Head of caudate nucleus (tissue), 42 donors: Measurements from ENCODE around the gene SLC25A26.
"Not testable (repeated sequence)": the region's sequence is repeated elsewhere in the genome, so short reads cannot be mapped to it uniquely, and the experiment has no call there.

ENCODE experiments used
- DNase-seq, 42 donors: peaks; one replicate each; pipeline versions ENCODE4 v3.0.0 to v3.0.0-alpha.2; 2020 to 2021; ENCODE audit warnings: mixed read lengths in 7 of 42
- intact Hi-C: fragments of 100-400 bp; cut with DNase I; formaldehyde crosslinking; loops from one replicate; pipeline ENCODE4 v1.15.0; 2022

Gene SLC25A26

DNA sequence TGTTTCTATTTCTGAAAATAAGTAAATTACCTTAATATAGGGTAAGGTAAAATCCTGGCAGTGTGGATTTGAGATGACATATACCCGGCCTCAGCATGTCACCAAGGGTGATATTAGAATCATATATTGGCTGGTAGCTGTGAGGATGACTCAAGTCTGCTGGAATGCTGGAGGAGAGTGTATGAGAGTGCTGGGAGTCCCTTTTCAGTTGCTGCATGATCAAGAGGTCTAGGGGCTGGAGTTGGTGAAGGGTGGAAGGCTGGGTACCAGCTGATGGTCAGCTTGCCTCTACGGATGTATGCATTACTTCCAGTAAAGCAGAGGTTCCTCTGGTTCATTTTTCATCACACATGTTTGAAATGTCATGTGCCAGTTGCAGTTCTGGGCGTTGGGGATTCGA is 40.6 kb downstream of the SLC25A26 start:
- DNase-seq: no peak
- intact Hi-C loops: no loop called here

DNA sequence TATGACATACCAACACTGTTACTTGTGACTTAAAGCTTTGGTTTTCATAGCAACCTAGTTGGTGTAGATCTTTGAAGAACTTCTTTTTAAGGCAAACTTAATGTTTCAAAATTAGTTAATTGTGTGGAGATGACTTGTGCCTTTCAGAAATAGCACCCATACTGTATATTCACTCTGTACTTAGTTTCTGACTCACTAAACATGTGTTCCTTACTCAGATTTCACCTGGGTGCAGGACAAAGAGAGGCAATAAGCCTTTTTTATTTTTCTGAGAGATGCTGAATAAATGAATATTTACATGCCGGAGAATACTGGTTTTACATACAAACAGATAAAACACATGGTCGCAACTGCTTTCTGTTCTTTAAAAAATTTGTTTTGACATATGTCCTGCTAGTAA is 44.8 kb downstream of the SLC25A26 start:
- intact Hi-C loops: no loop called here
- DNase-seq: no peak

DNA sequence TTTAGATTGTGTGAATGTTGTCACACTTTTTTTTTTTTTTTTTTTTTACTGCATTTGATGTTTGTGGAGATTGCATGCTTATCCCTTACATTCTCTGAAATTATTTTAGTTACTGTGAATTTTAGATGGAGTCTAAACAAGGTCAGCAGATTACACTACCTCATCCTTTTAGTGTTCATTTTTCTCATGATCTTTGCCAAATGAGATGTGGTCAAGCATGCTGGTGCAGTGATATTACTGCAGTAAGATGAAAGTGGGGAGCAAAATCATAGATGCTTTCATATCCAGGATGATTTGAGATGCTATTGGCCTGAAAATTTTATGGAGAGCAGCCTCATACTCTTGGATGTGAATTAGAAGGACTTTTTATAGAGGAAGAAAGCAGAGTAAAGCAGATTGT is 45.8 kb downstream of the SLC25A26 start:
- no peak for DNase-seq
- intact Hi-C loops: no loop called here

DNA sequence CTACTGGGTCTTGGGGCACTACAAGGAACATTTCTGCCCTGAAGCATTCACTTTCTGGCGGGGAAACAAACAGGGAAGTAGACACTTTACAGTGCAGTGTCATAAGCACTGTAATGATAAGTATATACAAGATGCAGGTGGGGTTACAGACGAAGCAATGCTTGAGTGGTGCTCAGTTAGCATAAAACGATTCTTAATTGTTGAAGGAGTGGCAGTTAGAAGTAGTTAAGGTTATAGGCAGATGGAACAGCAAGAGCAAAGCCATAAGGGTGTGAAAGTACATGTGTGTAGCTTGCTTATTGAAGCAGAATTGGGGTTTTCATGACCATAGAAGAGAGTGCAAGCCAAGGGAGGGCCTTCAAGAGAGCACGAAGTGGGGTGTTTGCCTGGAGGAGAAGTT is 46.2 kb downstream of the SLC25A26 start:
- no peak for DNase-seq
- intact Hi-C loops: no loop called here

- intact Hi-C loops: no loop called here
- peak in 2 of 42 donors; percentile 17 to 27 for DNase-seq
Measured at GRCh38 chr3:66267906-66268305, 47.1 kb downstream of the SLC25A26 start.

DNA sequence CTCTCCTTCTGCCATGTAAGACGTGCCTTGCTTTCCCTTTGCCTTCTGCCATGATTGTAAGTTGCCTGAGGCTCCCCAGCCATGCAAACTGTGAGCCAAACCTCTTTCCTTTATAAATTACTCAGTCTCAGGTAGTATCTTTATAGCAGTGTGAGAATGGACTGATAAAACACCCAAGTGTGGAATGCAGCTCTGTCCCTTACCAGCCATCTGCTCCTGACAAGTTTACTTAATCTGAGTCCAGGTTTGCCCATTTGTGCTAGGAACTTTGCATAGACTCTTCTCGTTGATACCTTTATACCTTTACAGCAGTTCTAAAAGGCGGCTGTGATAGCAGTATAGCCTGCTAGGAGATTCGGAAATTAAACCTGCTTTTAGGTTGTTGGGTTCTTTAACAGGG is 48.1 kb downstream of the SLC25A26 start:
- intact Hi-C loops: no loop called here
- no peak for DNase-seq

DNA sequence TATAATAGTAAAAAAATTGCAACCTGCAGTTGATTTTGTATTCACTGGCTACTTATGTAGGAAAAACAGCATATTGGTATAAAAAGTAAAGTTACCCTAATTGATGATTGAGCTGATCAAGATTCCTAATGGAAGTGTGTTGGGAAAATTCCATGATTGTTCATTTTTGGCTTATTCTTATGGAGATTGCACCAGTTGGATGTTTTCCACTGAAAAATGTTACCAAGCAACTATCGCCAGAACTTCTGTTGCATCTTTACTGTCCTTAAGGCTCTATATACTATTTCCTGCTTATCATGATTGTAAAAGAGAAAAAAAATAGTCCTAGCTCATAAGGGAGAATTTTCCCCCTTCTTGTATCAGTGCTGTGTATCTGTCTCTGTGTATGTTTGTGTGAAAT is 48.6 kb downstream of the SLC25A26 start:
- intact Hi-C loops: no loop called here

DNA sequence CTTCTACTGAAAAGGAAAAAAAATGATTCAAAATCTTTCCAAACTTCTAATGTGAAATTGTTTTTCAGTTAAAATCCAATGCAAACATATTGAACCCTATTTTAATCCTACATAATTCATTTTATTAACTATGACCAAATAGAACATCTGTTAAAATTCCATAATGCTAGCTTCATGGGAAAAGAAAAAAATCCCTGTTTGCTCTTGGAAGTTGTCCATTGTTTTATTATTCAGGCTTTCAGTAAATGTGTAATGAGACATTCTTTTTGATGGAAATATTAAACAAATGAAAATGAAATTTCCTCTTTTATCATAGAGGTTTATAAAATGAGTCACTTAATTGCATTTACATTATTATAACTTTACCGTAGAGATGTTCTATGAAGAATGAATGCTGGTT is 49.5 kb downstream of the SLC25A26 start:
- intact Hi-C loops: no loop called here
- no peak for DNase-seq

More for the DNA sequence above, 48.6 kb downstream of the SLC25A26 start:
- DNase-seq: no peak

DNA sequence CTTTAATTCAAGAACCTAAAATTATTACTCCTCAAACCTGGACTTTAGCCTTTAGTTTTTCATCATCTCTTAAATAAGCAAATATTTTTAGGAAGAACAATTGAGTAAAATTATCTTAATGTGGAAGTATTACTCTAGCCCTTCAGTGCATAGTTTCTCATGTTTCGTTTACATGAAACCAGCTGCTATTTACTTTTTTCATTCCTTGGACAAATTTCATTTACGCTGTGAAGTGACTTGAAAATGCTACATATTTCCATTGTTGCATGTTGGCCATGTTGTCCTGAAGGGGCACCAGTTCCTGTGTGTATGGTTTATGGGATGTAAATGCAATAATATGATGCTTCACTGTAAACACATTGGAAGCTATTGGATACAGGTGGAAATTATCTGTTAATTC is 49.9 kb downstream of the SLC25A26 start:
- no peak for DNase-seq
- intact Hi-C loops: no loop called here

- DNase-seq: no peak
- intact Hi-C loops: no loop called here
Measured at GRCh38 chr3:66271231-66271630, 50.4 kb downstream of the SLC25A26 start.

DNA sequence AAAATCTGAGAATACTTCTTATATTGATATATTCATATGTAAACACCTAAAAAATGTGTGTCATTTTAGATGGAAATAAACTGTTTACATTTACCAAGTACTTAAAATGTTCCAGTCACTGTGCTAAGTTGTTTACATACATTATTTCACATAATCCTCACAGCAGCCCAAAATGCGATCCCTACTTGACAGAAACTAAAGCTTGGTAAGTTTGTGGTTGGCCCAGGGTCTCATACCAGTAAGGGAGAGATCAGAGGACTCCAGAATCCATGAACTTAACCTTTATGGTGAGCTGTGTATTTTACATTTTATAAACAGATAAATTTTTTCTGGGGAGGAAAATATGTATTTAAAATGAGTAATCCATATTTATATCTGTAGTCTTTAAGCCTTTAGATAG is 51.2 kb downstream of the SLC25A26 start:
- DNase-seq: no peak
- intact Hi-C loops: no loop called here

DNA sequence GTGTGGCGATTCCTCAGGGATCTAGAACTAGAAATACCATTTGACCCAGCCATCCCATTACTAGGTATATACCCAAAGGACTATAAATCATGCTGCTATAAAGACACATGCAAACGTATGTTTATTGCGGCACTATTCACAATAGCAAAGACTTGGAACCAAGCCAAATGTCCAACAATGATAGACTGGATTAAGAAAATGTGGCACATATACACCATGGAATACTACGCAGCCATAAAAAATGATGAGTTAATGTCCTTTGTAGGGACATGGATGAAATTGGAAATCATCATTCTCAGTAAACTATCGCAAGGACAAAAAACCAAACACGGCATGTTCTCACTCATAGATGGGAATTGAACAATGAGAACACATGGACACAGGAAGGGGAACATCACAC is 54.0 kb downstream of the SLC25A26 start:
- DNase-seq: not testable (repeated sequence)
- intact Hi-C loops: loop anchor here (5.0 kb wide), 2 partner anchors 97 to 562 kb away; no protein-coding TSS in a partner anchor

DNA sequence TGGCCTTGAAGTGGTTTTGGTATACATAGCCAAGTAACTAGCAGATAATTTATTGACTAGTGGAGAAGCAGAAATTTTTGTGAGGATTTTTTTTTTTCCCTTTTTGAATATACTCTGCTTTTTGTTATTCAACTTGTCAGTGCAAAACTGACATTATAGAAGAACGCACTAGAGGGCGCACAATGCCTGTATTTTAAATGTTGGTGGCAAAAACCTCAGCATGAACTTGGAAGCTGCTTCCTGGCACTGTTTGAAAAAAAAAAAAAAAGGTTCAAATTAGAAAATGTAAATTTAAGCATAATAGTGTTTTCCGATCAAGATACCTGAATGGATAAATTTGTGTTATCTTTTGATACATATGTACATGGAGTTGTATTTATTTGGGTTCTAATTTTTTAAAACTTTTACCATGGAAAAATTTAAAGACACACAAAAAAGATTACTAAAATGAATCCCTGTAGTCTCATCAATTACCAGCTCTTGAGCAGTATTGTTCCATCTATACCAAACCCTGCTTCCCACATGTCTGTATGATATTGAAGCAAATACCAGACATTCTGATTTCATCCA is 56.0 kb downstream of the SLC25A26 start:
- intact Hi-C loops: loop anchor here (5.0 kb wide), 2 partner anchors 96 to 561 kb away; no protein-coding TSS in a partner anchor
- peak in 38 of 42 donors; percentile 10 to 91 (median 72) for DNase-seq

DNA sequence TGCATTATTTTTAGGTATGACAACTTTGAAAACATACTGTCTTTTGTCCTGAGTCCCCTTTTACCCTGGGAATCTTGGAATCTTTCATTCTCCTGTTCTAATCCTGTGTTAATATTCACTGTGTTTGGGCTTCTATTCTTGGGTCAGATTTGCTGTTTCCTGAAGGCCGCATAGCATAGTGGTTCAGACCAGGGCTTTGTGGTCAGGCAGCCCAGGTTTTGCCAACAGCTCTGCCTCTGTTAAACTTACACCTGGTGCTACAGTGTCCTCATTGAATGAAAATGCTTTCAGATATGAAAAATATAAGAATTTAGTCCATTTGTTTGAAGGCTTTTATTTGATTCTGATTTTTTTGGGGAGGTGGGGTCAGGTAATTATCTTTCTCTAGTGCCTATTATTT is 58.4 kb downstream of the SLC25A26 start:
- DNase-seq: no peak

DNA sequence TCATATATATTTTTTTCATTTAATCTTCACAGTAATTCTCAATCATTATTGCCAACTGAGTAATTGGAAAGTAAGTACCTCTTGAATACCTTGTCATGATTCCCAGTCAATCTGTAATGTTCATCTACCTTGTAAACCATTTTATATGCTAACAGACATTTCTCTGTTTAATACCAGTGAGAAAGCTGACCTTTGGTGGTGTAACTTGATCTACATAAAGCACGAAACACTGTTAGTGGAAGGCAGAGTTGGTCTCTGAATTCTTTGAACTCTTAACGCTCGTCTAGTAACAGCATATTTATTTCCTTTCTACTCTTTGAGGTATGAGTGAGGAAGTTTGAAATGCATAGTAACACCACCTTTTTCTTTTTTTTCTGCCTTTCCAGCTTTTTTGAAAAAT is 59.5 kb downstream of the SLC25A26 start:
- DNase-seq: no peak
- intact Hi-C loops: no loop called here

More for the DNA sequence above, 58.4 kb downstream of the SLC25A26 start:
- intact Hi-C loops: loop anchor here (5.0 kb wide), 2 partner anchors 93 to 558 kb away; no protein-coding TSS in a partner anchor

GRCh38 chr3:66291922-66292321 is 71.1 kb downstream of the SLC25A26 start:
- intact Hi-C loops, DNase-seq: not testable (repeated sequence)

DNA sequence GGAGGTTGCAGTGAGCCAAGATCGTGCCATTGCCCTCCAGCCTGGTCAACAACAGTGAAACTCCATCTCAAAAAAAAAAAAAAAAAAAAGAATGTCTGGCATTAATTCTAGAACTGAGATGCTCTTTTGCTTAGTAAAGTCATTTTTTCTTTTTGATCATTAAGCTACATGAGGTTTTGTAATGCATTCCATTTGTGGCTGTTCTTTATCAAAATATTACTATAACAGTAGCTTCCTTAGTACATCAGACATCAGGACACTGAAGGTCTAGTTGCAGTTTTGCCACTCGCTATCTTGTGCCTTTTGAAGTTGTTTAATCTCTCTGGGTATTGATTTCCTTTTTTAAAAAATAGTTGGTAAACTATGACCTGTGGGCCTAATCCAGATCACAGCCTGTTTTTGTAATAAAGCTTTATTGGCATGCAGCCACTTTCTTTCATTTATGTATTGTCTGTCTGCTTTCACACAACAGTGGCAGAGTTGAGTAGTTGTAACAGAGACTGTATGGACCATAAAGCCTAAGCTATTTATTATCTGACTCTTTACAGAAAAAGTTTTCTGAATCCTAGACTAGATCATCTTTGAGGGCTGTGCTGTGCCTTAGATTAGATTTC is 76.6 kb downstream of the SLC25A26 start:
- no peak for DNase-seq
- intact Hi-C loops: no loop called here

GRCh38 chr3:66297900-66298299 is 77.1 kb downstream of the SLC25A26 start:
- intact Hi-C loops: no loop called here
- peak in 1 of 42 donors; percentile 38 for DNase-seq

- intact Hi-C loops: no loop called here
- no peak for DNase-seq
Measured at GRCh38 chr3:66298591-66298990, 77.8 kb downstream of the SLC25A26 start.

- DNase-seq, intact Hi-C loops: not testable (repeated sequence)
Measured at GRCh38 chr3:66299085-66299484, 78.3 kb downstream of the SLC25A26 start.

DNA sequence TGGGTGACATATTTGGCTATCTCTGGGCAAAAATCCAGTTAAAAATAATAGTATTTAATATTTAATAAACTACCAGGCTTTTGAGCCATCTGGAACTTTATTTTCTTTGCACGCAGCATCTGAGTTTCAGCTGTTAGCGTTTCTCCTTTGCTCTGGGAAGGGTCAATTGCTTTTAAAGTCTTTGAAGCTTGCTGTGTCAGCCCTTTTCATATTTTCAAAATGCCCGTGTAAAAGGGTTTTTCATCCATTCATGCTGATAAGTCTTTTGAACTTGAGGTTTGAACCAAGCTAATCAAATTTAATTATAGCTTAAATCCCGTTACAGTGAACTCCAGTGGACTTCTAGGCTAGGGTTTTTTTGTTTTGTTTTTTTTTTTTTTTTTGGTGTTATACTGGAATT is 79.1 kb downstream of the SLC25A26 start:
- no peak for DNase-seq
- intact Hi-C loops: no loop called here
